Anterior cingulate cortex (tissue), 58 donors: ENCODE measurements around the gene C4orf17.
"Not testable (repeated sequence)": the region's sequence is repeated elsewhere in the genome, so short reads cannot be mapped to it uniquely, and the experiment has no call there.

ENCODE experiments used
- DNase-seq, 58 donors: peaks; one replicate each; lab custom pipeline; 2025; lab: John Stamatoyannopoulos, UW

Gene C4orf17

GRCh38 chr4:99510721-99511120, at the start of gene C4orf17:
Gene C4orf17, plus strand, starts transcription at chr4:99511021. Its CDS starts 2,061 bp downstream, at chr4:99513082.
- no peak for DNase-seq

- no peak for DNase-seq
Measured at GRCh38 chr4:99461623-99462401, 49.0 kb upstream of the C4orf17 start.

- peak in 47 of 58 donors; percentile 0 to 77 (median 15) for DNase-seq
Measured at GRCh38 chr4:99462875-99463464, 47.9 kb upstream of the C4orf17 start.

- no peak for DNase-seq
Measured at GRCh38 chr4:99463566-99463965, 47.3 kb upstream of the C4orf17 start.

- peak in 1 of 58 donors; percentile 15 for DNase-seq
Measured at GRCh38 chr4:99467887-99468286, 42.9 kb upstream of the C4orf17 start.

GRCh38 chr4:99468889-99469288, 41.9 kb upstream of the C4orf17 start:
- DNase-seq = no peak

- DNase-seq = no peak
Measured at GRCh38 chr4:99471349-99471748, 39.5 kb upstream of the C4orf17 start.

- no peak for DNase-seq
Measured at GRCh38 chr4:99471896-99472295, 38.9 kb upstream of the C4orf17 start.

GRCh38 chr4:99473131-99473530, 37.7 kb upstream of the C4orf17 start:
- no peak for DNase-seq

- DNase-seq = no peak
Measured at GRCh38 chr4:99483636-99484035, 27.2 kb upstream of the C4orf17 start.

GRCh38 chr4:99485212-99485611, 25.6 kb upstream of the C4orf17 start:
- no peak for DNase-seq

- not testable (repeated sequence) for DNase-seq
Measured at GRCh38 chr4:99486648-99487047, 24.2 kb upstream of the C4orf17 start.

GRCh38 chr4:99490286-99490685, 20.5 kb upstream of the C4orf17 start:
- no peak for DNase-seq

- no peak for DNase-seq
Measured at GRCh38 chr4:99504804-99505502, 5.9 kb upstream of the C4orf17 start.

- no peak for DNase-seq
Measured at GRCh38 chr4:99506781-99507180, 4.0 kb upstream of the C4orf17 start.

GRCh38 chr4:99507349-99507748, 3.5 kb upstream of the C4orf17 start:
- DNase-seq = no peak

- no peak for DNase-seq
Measured at GRCh38 chr4:99507762-99508161, 3.1 kb upstream of the C4orf17 start.

- no peak for DNase-seq
Measured at GRCh38 chr4:99518601-99519295, 7.9 kb downstream of the C4orf17 start.

GRCh38 chr4:99529228-99529627, 18.4 kb downstream of the C4orf17 start:
- DNase-seq = no peak

GRCh38 chr4:99529956-99530355, 19.1 kb downstream of the C4orf17 start:
- DNase-seq = no peak

- DNase-seq = not testable (repeated sequence)
Measured at GRCh38 chr4:99534699-99535098, 23.9 kb downstream of the C4orf17 start.
